ENCODE data around the gene CYP46A1. TPM values are rescaled to one million over a fixed set of nuclear protein-coding genes. Genes with fewer than 3 reads are reported as not detected.
A peak's percentile ranks its signal among the peaks of the same experiment; 100 is the strongest.

The CYP46A1 gene
- total and polyA plus RNA-seq, 9 donors, result 2.3 to 6.3 (median 3.7) TPM

DNA sequence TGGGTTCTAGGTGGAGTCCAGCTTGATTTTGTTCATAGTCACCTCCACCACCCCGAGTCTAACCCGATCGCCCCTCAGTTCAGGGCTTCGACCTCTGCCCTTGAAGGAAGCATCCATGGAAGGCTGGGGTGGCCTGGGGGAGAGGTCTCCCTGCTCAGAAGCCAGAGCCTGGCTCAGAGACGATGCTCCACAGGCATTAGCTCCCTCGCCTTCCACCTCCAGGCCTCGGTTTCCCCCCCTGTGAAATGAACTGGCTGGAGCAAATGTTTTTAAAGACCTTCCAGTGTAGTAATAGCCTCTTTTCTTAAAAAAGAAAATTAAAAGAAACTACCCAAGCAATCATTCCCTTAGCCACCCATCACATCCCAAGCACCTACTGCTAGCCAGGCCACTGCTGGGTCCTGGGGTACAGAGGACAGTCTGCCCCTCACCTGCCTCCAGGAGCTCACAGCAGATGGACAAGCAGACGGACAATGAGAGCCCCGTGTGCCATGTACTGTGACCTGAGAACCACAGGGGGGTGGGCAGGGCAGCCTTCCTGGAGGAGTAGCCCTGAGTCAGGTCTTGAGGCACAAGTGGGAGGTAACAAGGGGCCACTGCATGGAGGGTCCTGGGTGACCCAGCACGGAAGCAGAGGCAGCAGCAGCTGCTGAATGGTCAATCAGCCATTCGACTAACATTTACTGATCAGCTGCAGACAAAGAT, 66.8 kb downstream of the CYP46A1 start:
- Histone ChIP-seq H3K27ac (ENCODE audit: low read length) (no peak overlapping the region), H3K36me3 (ENCODE audit: control insufficient read depth, insufficient read depth, low read length) (no peaks in the 10 kb centered on the region), H3K27me3 (ENCODE audit: control insufficient read depth, insufficient read depth, low read length) (peaks cover 2% of the 10 kb centered on the region), H3K4me3 (ENCODE audit: low read length) (no peak overlapping the region), H3K4me1 (ENCODE audit: control insufficient read depth, insufficient read depth, low read length) (peaks cover 84% of the 10 kb centered on the region), H3K9me3 (replicated peaks; ENCODE audit: control insufficient read depth, low read depth, low read length) (no peaks in the 10 kb centered on the region)
- DNase-seq, result no peak
- WGBS (ENCODE audit: insufficient coverage), result 74% methylated on average over 4 of the region's 11 CpGs

- DNase-seq, result no peak
- Histone ChIP-seq H3K4me1 (ENCODE audit: control insufficient read depth, insufficient read depth, low read length) (peaks cover 84% of the 10 kb centered on the region), H3K27me3 (ENCODE audit: control insufficient read depth, insufficient read depth, low read length) (peaks cover 2% of the 10 kb centered on the region), H3K4me3 (ENCODE audit: low read length) (no peak overlapping the region), H3K36me3 (ENCODE audit: control insufficient read depth, insufficient read depth, low read length) (no peaks in the 10 kb centered on the region), H3K27ac (ENCODE audit: low read length) (peak overlapping the region; percentile 43), H3K9me3 (replicated peaks; ENCODE audit: control insufficient read depth, low read depth, low read length) (no peaks in the 10 kb centered on the region)
- WGBS (ENCODE audit: insufficient coverage), result 63% methylated on average over 20 of the region's 25 CpGs
Measured at GRCh38 chr14:99751539-99752485, 67.7 kb downstream of the CYP46A1 start.

- H3K9me3 ChIP-seq (replicated peaks; ENCODE audit: control insufficient read depth, low read depth, low read length), result no peaks in the 10 kb centered on the region
- peaks cover 79% of the 10 kb centered on the region for H3K4me1 ChIP-seq (ENCODE audit: control insufficient read depth, insufficient read depth, low read length)
- H3K27me3 ChIP-seq (ENCODE audit: control insufficient read depth, insufficient read depth, low read length), result peaks cover 2% of the 10 kb centered on the region
- H3K27ac ChIP-seq (ENCODE audit: low read length), result peak overlapping the region; percentile 43
- WGBS (ENCODE audit: insufficient coverage), result 15% methylated on average over 6 of the region's 9 CpGs
- no peak for DNase-seq
- no peak overlapping the region for H3K4me3 ChIP-seq (ENCODE audit: low read length)
- H3K36me3 ChIP-seq (ENCODE audit: control insufficient read depth, insufficient read depth, low read length), result no peaks in the 10 kb centered on the region
Measured at GRCh38 chr14:99752486-99753121, 68.5 kb downstream of the CYP46A1 start.

DNA sequence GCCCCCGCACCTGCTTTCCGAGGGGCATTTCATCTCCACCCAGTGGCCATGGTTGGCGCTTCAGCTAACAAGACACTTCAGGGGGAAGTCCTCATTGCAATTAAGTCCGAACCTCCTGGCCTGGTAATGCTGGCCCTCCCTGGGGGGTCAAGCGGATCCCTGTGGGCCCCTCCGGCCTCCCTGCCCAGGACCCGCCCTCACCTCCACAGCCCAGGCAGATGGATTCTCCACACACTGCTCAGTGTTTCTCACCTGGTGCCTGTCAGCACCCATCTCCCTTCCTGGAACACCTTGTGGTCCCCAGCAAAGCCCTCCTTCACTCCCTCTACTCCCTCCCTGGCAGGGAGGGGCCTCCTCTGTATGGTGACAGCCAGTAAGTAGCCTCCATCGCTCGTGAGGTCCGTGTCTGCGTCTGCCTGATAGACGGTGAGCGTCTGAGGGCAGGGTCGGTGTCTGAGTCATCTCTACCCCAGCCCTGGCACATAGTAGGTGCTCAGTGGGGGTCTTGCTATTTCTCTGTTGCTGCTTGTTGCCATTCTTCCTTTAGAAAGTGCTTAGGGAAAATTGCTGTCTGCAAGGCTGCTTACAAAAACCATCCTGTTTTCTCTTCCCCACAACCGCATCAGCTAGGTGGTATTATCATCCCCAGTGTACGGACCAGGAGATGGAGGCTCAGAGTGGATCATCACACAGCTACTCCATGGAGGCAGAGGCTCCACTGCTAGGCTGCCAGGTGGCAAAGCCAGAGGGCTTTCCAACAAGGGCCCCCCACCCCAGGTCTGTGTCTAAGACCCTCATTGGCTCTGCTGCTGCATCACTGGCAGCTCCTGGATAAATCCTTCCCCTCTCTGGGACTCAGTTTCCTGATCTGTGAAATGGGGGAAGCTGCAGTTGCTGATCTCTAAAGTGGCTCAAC, 69.4 kb downstream of the CYP46A1 start:
- H3K9me3 ChIP-seq (replicated peaks; ENCODE audit: control insufficient read depth, low read depth, low read length), result no peaks in the 10 kb centered on the region
- H3K4me1 ChIP-seq (ENCODE audit: control insufficient read depth, insufficient read depth, low read length), result peaks cover 80% of the 10 kb centered on the region
- H3K27ac ChIP-seq (ENCODE audit: low read length), result peak overlapping the region; percentile 7
- no peak for DNase-seq
- no peak overlapping the region for H3K4me3 ChIP-seq (ENCODE audit: low read length)
- no peaks in the 10 kb centered on the region for H3K36me3 ChIP-seq (ENCODE audit: control insufficient read depth, insufficient read depth, low read length)
- peaks cover 2% of the 10 kb centered on the region for H3K27me3 ChIP-seq (ENCODE audit: control insufficient read depth, insufficient read depth, low read length)
- WGBS (ENCODE audit: insufficient coverage), result 49% methylated on average over 5 of the region's 16 CpGs

- Histone ChIP-seq H3K36me3 (ENCODE audit: control insufficient read depth, insufficient read depth, low read length) (no peaks in the 10 kb centered on the region), H3K4me1 (ENCODE audit: control insufficient read depth, insufficient read depth, low read length) (peaks cover 80% of the 10 kb centered on the region), H3K27ac (ENCODE audit: low read length) (no peak overlapping the region), H3K4me3 (ENCODE audit: low read length) (no peak overlapping the region), H3K9me3 (replicated peaks; ENCODE audit: control insufficient read depth, low read depth, low read length) (no peaks in the 10 kb centered on the region), H3K27me3 (ENCODE audit: control insufficient read depth, insufficient read depth, low read length) (peaks cover 2% of the 10 kb centered on the region)
- no peak for DNase-seq
- WGBS (ENCODE audit: insufficient coverage), result 72% methylated on average over 13 of the region's 24 CpGs
Measured at GRCh38 chr14:99754141-99755067, 70.3 kb downstream of the CYP46A1 start.

DNA sequence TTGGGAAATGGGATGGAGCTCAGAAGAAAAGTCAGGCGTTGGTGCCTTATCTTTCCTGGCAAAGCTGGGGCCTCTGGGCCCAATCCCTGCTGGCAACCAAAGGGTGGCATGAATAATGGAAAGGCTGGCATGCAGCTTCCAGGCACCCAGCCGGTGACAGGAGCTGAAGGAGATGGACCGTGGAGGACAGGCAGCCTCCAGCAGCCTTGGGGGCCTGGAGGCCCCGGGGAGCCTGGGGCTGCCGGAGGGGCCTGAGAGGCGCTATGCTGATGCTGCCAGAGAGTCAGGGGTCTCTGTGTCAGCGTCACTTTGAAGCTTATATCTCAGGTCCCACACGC, 70.9 kb downstream of the CYP46A1 start:
- no peak overlapping the region for H3K27ac ChIP-seq (ENCODE audit: low read length)
- H3K36me3 ChIP-seq (ENCODE audit: control insufficient read depth, insufficient read depth, low read length), result no peaks in the 10 kb centered on the region
- H3K27me3 ChIP-seq (ENCODE audit: control insufficient read depth, insufficient read depth, low read length), result peaks cover 2% of the 10 kb centered on the region
- peaks cover 75% of the 10 kb centered on the region for H3K4me1 ChIP-seq (ENCODE audit: control insufficient read depth, insufficient read depth, low read length)
- H3K9me3 ChIP-seq (replicated peaks; ENCODE audit: control insufficient read depth, low read depth, low read length), result no peaks in the 10 kb centered on the region
- no peak for DNase-seq
- H3K4me3 ChIP-seq (ENCODE audit: low read length), result no peak overlapping the region
- 78% methylated on average over 7 of the region's 8 CpGs for WGBS (ENCODE audit: insufficient coverage)

GRCh38 chr14:99755629-99756603, 71.8 kb downstream of the CYP46A1 start:
- no peak overlapping the region for H3K27ac ChIP-seq (ENCODE audit: low read length)
- H3K4me1 ChIP-seq (ENCODE audit: control insufficient read depth, insufficient read depth, low read length), result peaks cover 73% of the 10 kb centered on the region
- DNase-seq, result peak; percentile 89
- H3K9me3 ChIP-seq (replicated peaks; ENCODE audit: control insufficient read depth, low read depth, low read length), result no peaks in the 10 kb centered on the region
- H3K36me3 ChIP-seq (ENCODE audit: control insufficient read depth, insufficient read depth, low read length), result no peaks in the 10 kb centered on the region
- WGBS (ENCODE audit: insufficient coverage), result 69% methylated on average over 13 of the region's 21 CpGs
- no peak overlapping the region for H3K4me3 ChIP-seq (ENCODE audit: low read length)
- peaks cover 2% of the 10 kb centered on the region for H3K27me3 ChIP-seq (ENCODE audit: control insufficient read depth, insufficient read depth, low read length)

DNA sequence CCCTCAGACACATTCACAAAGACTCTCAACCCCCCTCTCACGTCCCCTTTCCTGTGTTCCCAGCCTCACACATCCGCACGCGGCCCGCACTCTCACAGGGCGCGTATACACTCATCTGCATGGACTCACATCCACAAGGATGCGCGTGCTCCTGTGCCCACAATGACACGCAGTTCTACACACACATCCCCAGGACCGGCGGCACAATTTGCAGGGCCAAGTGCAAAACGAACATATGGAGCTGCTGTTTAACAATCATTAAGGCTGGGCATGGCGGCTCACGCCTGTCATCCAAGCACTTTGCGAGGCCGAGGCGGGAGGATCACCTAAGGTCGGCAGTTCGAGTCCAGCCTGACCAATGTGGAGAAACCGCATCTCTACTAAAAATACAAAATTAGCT, 72.7 kb downstream of the CYP46A1 start:
- H3K4me1 ChIP-seq (ENCODE audit: control insufficient read depth, insufficient read depth, low read length), result peaks cover 71% of the 10 kb centered on the region
- WGBS (ENCODE audit: insufficient coverage), result 87% methylated on average over 20 of the region's 21 CpGs
- H3K27me3 ChIP-seq (ENCODE audit: control insufficient read depth, insufficient read depth, low read length), result peaks cover 2% of the 10 kb centered on the region
- no peak overlapping the region for H3K27ac ChIP-seq (ENCODE audit: low read length)
- no peak overlapping the region for H3K4me3 ChIP-seq (ENCODE audit: low read length)
- no peak for DNase-seq
- H3K36me3 ChIP-seq (ENCODE audit: control insufficient read depth, insufficient read depth, low read length), result no peaks in the 10 kb centered on the region
- H3K9me3 ChIP-seq (replicated peaks; ENCODE audit: control insufficient read depth, low read depth, low read length), result no peaks in the 10 kb centered on the region
